HG03066 (cell line): ENCODE results near the gene PTPRB.

Experiments used
- ATAC-seq: cut with Tn5 transposase; IDR thresholded peaks from one replicate; pipeline ENCODE4 v1.9.1; 2021; ENCODE audit warnings: low read depth; ENCODE audit not compliant: unreplicated experiment

The PTPRB gene

DNA sequence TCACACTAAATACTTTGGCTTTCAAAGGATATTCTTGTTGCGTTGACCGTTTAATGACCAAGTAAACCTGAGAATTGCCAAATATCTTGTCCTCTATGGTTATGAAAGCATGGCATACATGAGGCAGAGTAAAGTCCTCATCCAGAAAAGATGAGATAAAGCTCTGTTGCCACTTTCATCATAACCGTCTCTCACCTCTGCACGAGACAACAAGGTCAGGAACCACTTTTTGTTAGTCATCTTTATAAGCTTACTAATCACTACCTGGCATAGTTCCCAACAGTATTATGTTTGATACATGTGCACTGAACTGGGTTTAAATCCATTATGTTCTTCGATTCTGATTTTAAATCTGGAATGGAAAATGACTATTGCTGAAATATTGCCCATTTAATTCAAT is 31.3 kb downstream of the PTPRB start:
- no peak for ATAC-seq

DNA sequence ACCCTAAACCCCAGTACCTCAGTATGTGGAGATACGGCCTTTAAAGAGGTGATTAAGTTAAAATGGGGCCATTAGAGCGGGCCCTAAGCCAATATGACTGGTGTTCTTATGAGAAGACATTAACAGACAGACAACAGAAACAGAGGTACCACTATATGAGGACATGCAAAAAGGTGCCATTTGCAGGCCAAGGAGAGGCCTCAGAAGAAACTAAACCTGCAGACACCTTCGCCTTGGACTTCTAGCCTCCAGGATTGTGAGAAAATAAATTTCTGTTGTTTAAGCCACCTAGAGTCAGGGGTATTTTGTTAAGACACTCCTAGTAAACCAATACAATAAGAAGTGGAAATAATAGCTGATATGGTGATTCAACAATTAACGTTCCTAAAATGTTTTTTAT is 32.6 kb downstream of the PTPRB start:
- no peak for ATAC-seq

GRCh38 chr12:70603044-70603443 is 34.2 kb downstream of the PTPRB start:
- no peak for ATAC-seq

DNA sequence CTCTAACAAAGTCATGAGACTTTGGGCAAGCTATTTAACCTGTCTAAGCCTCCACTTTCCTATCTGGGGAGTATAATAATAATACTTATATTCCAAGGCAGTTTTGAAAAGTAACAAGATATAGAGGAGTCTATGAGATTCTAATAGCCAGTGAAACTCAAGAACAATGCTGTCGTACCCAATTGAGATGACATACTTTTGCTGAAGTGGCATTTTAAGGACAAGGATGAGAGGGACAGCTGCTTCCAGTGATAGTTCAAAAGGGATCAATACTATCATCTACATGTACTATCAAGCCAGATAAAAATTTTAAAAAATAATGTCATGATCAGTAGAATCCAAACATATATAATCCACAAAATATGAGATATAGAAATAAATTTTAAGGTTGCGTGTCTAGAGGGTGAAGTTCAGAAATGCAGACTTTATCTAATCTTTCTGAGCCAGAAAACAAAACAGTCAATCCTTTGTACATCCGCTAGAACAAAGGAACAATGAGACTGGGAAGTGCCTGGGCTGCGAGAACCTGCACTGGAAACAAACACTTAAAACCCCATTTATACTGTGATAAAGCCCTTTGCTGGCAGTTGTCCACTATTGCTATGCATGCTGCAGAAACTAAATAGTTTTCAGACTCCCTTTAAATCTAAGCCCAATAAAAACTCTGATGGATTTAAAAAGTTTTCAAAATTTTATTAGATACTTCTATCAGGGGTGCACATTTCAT is 38.6 kb downstream of the PTPRB start:
- no peak for ATAC-seq

DNA sequence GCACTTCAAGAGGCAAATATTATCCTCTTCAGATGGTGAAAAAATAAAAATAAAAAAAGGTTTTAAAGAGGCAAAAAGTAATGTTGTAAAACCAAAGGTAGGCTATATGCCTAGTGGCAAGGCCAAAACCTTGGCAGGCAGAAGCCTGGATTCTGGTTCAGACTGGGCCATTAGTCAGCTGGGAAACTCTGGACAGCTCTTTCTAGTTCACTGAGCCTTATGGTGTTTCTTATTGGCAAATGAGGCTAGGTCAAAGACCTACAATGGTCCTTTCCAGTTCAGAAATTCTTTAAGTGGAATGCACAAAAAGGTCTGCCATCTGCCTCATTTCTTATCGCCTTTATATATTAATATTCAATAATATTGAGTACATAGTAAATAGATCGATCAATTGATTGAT is 44.6 kb downstream of the PTPRB start:
- no peak for ATAC-seq

DNA sequence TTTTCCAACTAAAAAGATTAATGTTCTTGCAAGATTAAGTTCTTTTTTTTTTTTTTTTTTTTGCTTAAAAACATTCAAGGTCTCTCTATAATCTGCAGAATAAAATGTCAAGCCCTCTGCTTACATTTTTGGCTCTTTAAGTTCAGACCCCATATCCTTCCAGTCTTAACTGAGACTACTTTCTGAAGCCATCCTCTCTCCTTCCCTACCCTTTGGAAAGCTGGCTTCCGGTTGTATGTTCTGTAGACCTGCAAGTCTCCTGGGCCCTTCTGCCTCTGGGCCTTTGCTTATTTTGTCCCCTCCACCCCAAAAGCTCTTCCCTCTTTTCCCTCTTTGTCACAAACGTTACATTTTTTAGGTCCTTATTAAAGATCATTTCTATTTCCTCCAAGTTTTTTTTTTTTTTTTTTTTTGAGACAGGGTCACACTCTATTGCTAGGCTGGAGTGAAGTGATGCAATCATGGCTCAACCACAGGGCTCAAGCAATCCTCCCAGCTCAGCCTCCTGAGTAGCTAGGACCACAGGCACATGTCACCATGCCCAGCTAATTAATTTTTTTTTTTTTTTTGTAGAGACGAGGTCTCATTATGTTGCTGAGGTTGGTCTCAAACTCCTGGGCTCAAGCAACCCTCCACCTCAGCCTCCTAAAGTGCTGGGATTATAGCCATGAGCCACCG is 46.5 kb downstream of the PTPRB start:
- no peak for ATAC-seq

- ATAC-seq = peak; percentile 92
Observed at GRCh38 chr12:70590051-70590450, 47.2 kb downstream of the PTPRB start.

GRCh38 chr12:70584332-70584731 is 52.9 kb downstream of the PTPRB start:
- ATAC-seq = no peak

- no peak for ATAC-seq
Observed at GRCh38 chr12:70583251-70583650, 54.0 kb downstream of the PTPRB start.

GRCh38 chr12:70581208-70581607 is 56.0 kb downstream of the PTPRB start:
- no peak for ATAC-seq

DNA sequence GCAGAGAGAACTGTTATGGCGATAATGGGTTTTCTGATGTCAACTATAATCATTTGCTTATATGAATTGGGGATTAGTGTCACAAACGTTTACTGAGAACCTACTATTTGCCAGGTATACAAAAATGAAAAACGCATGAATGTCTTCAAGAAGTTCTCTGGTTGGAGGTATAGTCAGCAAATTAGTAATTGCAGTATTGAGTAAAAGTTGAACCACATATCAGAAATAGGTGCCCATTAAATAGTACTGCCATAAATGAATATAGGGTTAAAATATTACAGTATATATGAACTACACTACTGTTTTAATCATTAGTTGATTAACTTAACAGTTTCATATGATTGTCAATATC is 60.0 kb downstream of the PTPRB start:
- no peak for ATAC-seq

DNA sequence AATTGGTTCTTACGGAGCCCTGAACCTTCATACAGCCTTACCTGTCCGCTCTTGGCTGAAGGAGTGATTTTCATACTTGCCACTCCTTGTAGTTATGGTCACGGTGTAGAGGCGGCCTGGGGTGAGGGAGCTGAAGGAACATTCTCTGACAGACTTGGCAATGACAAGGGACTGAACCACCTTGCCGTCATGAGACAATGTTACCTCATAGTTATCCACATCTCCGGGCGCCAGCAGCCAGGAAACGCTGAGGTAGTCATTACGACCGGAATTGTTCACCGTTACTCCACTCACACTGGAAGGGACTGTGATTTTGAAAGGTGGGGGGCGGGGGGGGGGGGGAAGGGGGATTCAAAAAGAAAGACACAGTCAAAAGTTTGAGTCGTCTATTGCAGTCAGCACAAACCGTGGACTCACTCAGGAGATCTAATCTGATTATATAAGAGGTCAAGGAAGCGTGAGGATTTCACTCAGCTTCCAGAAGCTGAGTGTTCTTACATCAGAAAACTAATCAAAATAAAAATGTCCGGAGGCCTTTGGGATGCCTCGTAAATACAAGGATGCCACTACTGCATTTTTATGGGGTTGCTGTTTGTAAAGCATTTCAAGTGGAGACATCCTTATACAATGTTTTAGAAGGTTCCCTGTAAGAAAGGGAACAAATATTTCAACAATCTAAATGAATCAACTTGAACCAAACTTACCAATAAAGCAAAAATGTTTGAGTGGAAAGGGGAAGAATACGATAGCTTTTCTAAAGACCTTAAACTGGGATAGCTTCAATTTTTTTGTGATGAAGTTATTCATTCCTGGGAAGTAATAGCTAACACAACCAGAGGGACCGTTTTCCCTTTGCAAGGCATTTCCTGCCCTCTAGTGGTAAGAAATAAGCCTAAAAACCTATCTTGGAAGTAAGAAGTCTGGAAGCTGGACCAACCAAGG is 60.6 kb downstream of the PTPRB start:
- no peak for ATAC-seq

GRCh38 chr12:70571705-70572268 is 65.4 kb downstream of the PTPRB start:
- ATAC-seq = no peak

DNA sequence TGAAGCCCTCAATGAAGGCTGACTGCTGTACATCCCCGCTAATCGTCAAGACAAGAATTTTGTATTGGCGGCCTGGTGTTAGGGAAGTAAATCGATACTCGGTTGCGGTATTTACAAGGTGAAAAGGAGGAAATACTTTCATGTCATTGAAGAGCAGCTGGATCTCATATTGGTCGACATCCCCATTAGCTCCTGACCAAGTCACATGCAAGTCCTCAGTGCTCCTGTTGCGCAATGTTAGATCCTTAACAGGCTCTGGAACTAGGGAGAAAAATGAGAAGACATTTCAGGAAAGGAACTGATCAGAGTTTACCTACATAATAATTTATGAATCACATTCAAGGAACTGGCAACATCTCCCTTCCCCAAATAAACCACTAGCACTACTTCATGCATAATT is 66.2 kb downstream of the PTPRB start:
- no peak for ATAC-seq

DNA sequence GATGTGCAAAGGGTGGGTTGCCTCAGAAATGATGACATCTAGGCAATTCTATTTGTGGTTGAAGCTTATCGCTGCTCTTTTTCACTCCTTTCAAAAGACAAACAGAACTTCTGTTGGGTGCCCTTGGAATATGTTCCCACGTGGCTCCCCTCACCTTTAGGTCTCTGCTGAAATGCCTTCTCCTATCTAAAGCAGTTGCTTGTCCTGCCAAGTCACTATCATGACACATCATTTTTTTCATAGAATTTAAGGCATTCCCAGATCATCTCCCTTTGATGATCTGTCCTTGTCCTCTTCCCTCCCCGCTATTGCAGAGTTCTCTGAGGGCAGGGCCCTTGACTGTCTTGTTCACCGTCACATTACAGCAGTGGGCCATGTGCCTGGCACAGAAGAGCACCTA is 75.7 kb downstream of the PTPRB start:
- ATAC-seq = no peak

GRCh38 chr12:70560671-70561070 is 76.6 kb downstream of the PTPRB start:
- no peak for ATAC-seq

- no peak for ATAC-seq
Observed at GRCh38 chr12:70559390-70559789, 77.8 kb downstream of the PTPRB start.

DNA sequence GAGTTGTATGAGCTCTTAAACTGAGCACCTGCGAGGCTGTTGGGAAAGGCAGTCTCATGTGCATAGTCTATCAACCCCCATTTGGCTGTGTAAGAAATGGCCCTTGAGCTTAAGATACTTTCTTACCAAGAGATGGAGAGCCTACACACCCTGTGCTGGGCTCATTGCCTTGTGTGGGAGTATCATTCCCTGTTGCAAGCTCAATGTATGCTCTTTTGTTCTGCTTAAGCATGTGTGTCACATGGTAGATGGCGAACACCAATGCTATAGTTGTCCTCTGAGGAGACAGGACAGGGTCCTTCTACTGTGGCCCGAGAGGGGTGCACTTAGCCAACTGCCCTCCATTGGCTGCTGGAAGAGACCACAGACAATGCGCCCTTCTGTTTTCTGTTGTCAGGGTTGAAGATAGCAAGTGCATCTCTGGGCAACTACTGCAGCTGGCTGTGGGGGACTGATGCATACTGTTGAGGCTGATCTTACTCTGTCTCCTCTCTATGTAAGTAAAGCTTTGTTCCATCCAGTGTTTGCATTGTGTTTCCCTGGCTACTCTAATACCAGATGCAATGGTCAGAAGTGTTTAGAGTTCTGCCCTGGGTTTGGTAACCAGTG is 79.5 kb downstream of the PTPRB start:
- no peak for ATAC-seq

GRCh38 chr12:70556179-70556869 is 80.9 kb downstream of the PTPRB start:
- no peak for ATAC-seq

GRCh38 chr12:70555081-70555480 is 82.1 kb downstream of the PTPRB start:
- no peak for ATAC-seq
